Measurements from ENCODE around the gene ADGRF3. TPM values are rescaled to one million over a fixed set of nuclear protein-coding genes. Genes with fewer than 3 reads are reported as not detected.

ADGRF3 gene
- total RNA-seq, 1 experiment from 2014 or later, result not detected

- Histone ChIP-seq H3K4me2 (ENCODE audit: low read length) (no peak overlapping the region; the same call in 1 of the 2 replicates), H3K9ac (ENCODE audit: low read length) (no peak overlapping the region), H2AFZ (ENCODE audit: low read depth, low read length, poor library complexity, severe bottlenecking) (no peak overlapping the region), H3K4me3 (replicated peaks in 1 of 2; ENCODE audit: low read depth in 1 of 2, low read length in 2 of 2) (no peak overlapping the region), H3K27ac (ENCODE audit: low read depth, low read length) (no peak overlapping the region), H3K9me2 (ENCODE audit: insufficient read depth) (no peaks in the 10 kb centered on the region), H3K36me3 (ENCODE audit: control insufficient read depth in 1 of 2, insufficient read depth in 2 of 2, low read length in 2 of 2) (peaks cover 0 to 3% of the 10 kb centered on the region in 2 experiments; a peak in 1 of 4 replicates), H4K20me1 (ENCODE audit: insufficient read depth) (no peaks in the 10 kb centered on the region), H3K79me2 (ENCODE audit: insufficient read depth, low read length) (no peaks in the 10 kb centered on the region), H3K9me3 (ENCODE audit: control insufficient read depth in 1 of 2, insufficient read depth in 1 of 2, low read depth in 1 of 2, low read length in 2 of 2) (no peaks in the 10 kb centered on the region), H3K4me1 (ENCODE audit: control insufficient read depth in 1 of 2, insufficient read depth in 2 of 2, low read length in 2 of 2) (peaks cover 2 to 6% of the 10 kb centered on the region in 2 experiments; a peak in 2 of 4 replicates), H3K27me3 (ENCODE audit: insufficient read depth, low read length) (no peaks in the 10 kb centered on the region)
- ChIA-PET CTCF (no interaction called here), POLR2A (interaction anchor here (0.6 kb wide), 1 partner anchor 35 kb away, joined by 11 read pairs; no protein-coding TSS in a partner anchor), RAD21 (ENCODE audit: low non-redundant PET in 1 of 2, low total read pairs in 2 of 2, uncharacterized antibody in 2 of 2, unreplicated experiment in 2 of 2) (no interaction called here)
- DNase-seq (ENCODE audit: low read depth, low spot score), result no peak
- intact Hi-C loops (cut with micrococcal nuclease), result no loop called here
- peak; percentile 46; the same call in 1 of the 2 replicates for ATAC-seq
- TF ChIP-seq EGR1 (IDR thresholded peaks at IDR 0.05; ENCODE audit: low read depth) (peak; percentile 62), ZFX (IDR thresholded peaks at IDR 0.05) (no peak)
- BruUV-seq (replicated peaks), result no TSS peak
Observed at GRCh38 chr2:26292646-26293045, 53.9 kb downstream of the ADGRF3 start.

GRCh38 chr2:26290001-26290400 lies 56.6 kb downstream of the ADGRF3 start:
- no TSS peak for BruUV-seq (replicated peaks)
- H3K9me3 ChIP-seq (ENCODE audit: control insufficient read depth in 1 of 2, insufficient read depth in 1 of 2, low read depth in 1 of 2, low read length in 2 of 2), result no peaks in the 10 kb centered on the region
- no peaks in the 10 kb centered on the region for H3K9me2 ChIP-seq (ENCODE audit: insufficient read depth)
- no peak for TF ChIP-seq JUND (IDR thresholded peaks at IDR 0.05)
- no peak for TF ChIP-seq ZFX (IDR thresholded peaks at IDR 0.05)
- no peak for TF ChIP-seq SIN3A (IDR thresholded peaks at IDR 0.05; ENCODE audit: low read depth)
- TF ChIP-seq POLR2A (IDR thresholded peaks at IDR 0.05; ENCODE audit: borderline replicate concordance, extremely low read depth, insufficient read depth, insufficient read length), result no peak
- TF ChIP-seq FOSL1 (IDR thresholded peaks at IDR 0.05; ENCODE audit: low read depth), result no peak
- ChIA-PET CTCF (no interaction called here), RAD21 (ENCODE audit: low non-redundant PET in 1 of 2, low total read pairs in 2 of 2, uncharacterized antibody in 2 of 2, unreplicated experiment in 2 of 2) (no interaction called here), POLR2A (no interaction called here)
- no peak overlapping the region for H3K4me2 ChIP-seq (ENCODE audit: low read length)
- ATAC-seq (no peak), DNase-seq (ENCODE audit: low read depth, low spot score) (no peak)
- no peaks in the 10 kb centered on the region for H4K20me1 ChIP-seq (ENCODE audit: insufficient read depth)
- intact Hi-C loops (cut with micrococcal nuclease), result no loop called here
- H3K27ac ChIP-seq (ENCODE audit: low read depth, low read length), result no peak overlapping the region
- no peaks in the 10 kb centered on the region for H3K79me2 ChIP-seq (ENCODE audit: insufficient read depth, low read length)
- peaks cover 1 to 4% of the 10 kb centered on the region in 2 experiments; a peak in 1 of 4 replicates for H3K36me3 ChIP-seq (ENCODE audit: control insufficient read depth in 1 of 2, insufficient read depth in 2 of 2, low read length in 2 of 2)
- no peaks in the 10 kb centered on the region for H3K27me3 ChIP-seq (ENCODE audit: insufficient read depth, low read length)
- no peak overlapping the region for H2AFZ ChIP-seq (ENCODE audit: low read depth, low read length, poor library complexity, severe bottlenecking)
- H3K4me3 ChIP-seq (replicated peaks in 1 of 2; ENCODE audit: low read depth in 1 of 2, low read length in 2 of 2), result no peak overlapping the region
- no peak overlapping the region for H3K9ac ChIP-seq (ENCODE audit: low read length)
- H3K4me1 ChIP-seq (ENCODE audit: control insufficient read depth in 1 of 2, insufficient read depth in 2 of 2, low read length in 2 of 2), result peaks cover 2 to 6% of the 10 kb centered on the region in 2 experiments; a peak in 2 of 4 replicates
